Neural cell (in vitro differentiated cells): Measurements from ENCODE around the gene LRRC61. TPM values are rescaled to one million over a fixed set of nuclear protein-coding genes. Genes with fewer than 3 reads are reported as not detected.
"Not testable (repeated sequence)": the region's sequence is repeated elsewhere in the genome, so short reads cannot be mapped to it uniquely, and the experiment has no call there.

ENCODE experiments used
- H2AFZ ChIP-seq: fragments of 200-600, 300-800 bp; sonication (generic), shearing (Covaris generic); 2 replicates; pipeline ENCODE4 v1.6.0; 2014; ENCODE audit warnings: low read depth, mild to moderate bottlenecking, antibody characterized with exemption, low read length, moderate library complexity
- H3F3A ChIP-seq: fragments of 200-600 bp; shearing (Covaris generic); 2 replicates; pipeline ENCODE4 v1.6.1; 2016; ENCODE audit warnings: mild to moderate bottlenecking, moderate library complexity, mixed read lengths, antibody characterized with exemption, low read length; ENCODE audit not compliant: insufficient read depth, poor library complexity, severe bottlenecking
- H3K27ac ChIP-seq: fragments of 200-600, 300-800 bp; sonication (generic), shearing (Covaris generic); 2 replicates; pipeline ENCODE4 v1.5.1; 2014; ENCODE audit warnings: mild to moderate bottlenecking, low read length, moderate library complexity
- H3K27me3 ChIP-seq: fragments of 300-800, 200-600 bp; sonication (generic), shearing (Covaris generic); 2 replicates; pipeline ENCODE4 v1.6.0; 2014; ENCODE audit warnings: mild to moderate bottlenecking, low read depth, low read length, moderate library complexity; ENCODE audit not compliant: insufficient read depth
- H3K36me3 ChIP-seq: fragments of 300-800, 200-600 bp; sonication (generic), shearing (Covaris generic); 2 replicates; pipeline ENCODE4 v1.5.1; 2014; ENCODE audit warnings: mild to moderate bottlenecking, antibody characterized with exemption, low read length, moderate library complexity; ENCODE audit not compliant: insufficient read depth
- H3K4me2 ChIP-seq: fragments of 300-800, 200-600 bp; sonication (generic), shearing (Covaris generic); 2 replicates; pipeline ENCODE4 v1.6.0; 2014; ENCODE audit warnings: mild to moderate bottlenecking, low read length
- H3K4me3 ChIP-seq: fragments of 300-800, 200-600 bp; sonication (generic), shearing (Covaris generic); 2 replicates; pipeline ENCODE4 v1.5.1; 2014; ENCODE audit warnings: mild to moderate bottlenecking, low read length, moderate library complexity
- H3K79me2 ChIP-seq: fragments of 200-600 bp; shearing (Covaris generic); replicated peaks from 2 replicates; pipeline ENCODE4 v1.6.0; 2014; ENCODE audit warnings: mild to moderate bottlenecking, low read length, moderate library complexity; ENCODE audit not compliant: insufficient read depth
- H3K9ac ChIP-seq: fragments of 300-800, 200-600 bp; sonication (generic), shearing (Covaris generic); 2 replicates; pipeline ENCODE4 v1.6.1; 2016; ENCODE audit warnings: mild to moderate bottlenecking, low read length, mixed read lengths
- H3K9me2 ChIP-seq: fragments of 200-600 bp; shearing (Covaris generic); 2 replicates; pipeline ENCODE4 v1.6.1; 2016; ENCODE audit warnings: mild to moderate bottlenecking, low read length, mixed read lengths; ENCODE audit not compliant: insufficient read depth
- H3K9me3 ChIP-seq: fragments of 200-600, 300-800 bp; sonication (generic), shearing (Covaris generic); 2 replicates; pipeline ENCODE4 v1.6.1; 2016; ENCODE audit warnings: mild to moderate bottlenecking, mixed run types, low read length, moderate library complexity, mixed read lengths
- H4K20me1 ChIP-seq: fragments of 200-600 bp; shearing (Covaris generic); 2 replicates; pipeline ENCODE4 v1.6.1; 2016; ENCODE audit warnings: mild to moderate bottlenecking, mixed run types; ENCODE audit not compliant: insufficient read depth
- CTCF ChIP-seq: fragments of 450-650 bp; IDR thresholded peaks from 2 replicates; pipeline ENCODE4 v1.5.1; 2014; ENCODE audit warnings: antibody characterized with exemption, mild to moderate bottlenecking, moderate library complexity; ENCODE audit not compliant: poor library complexity, severe bottlenecking
- EP300 ChIP-seq: fragments of 450-650 bp; conservative IDR thresholded peaks from 2 replicates; pipeline ENCODE4 v1.6.1; 2014; ENCODE audit warnings: antibody characterized with exemption, mild to moderate bottlenecking, moderate library complexity; ENCODE audit not compliant: poor library complexity, severe bottlenecking
- EZH2 ChIP-seq: fragments of 200-600, 300-800 bp; shearing (Covaris generic), sonication (generic); IDR thresholded peaks from 2 replicates; pipeline ENCODE4 v1.6.1; 2014; ENCODE audit warnings: antibody characterized with exemption, low read length, borderline replicate concordance, mild to moderate bottlenecking; ENCODE audit not compliant: insufficient read depth, poor library complexity, severe bottlenecking
- MXI1 ChIP-seq: fragments of 450-650 bp; conservative IDR thresholded peaks from 2 replicates; pipeline ENCODE4 v1.6.1; 2014; ENCODE audit warnings: antibody characterized with exemption, mild to moderate bottlenecking; ENCODE audit not compliant: poor library complexity, severe bottlenecking
- POLR2AphosphoS5 ChIP-seq: IDR thresholded peaks from 2 replicates; pipeline ENCODE4 v1.6.1; 2012
- RAD21 ChIP-seq: fragments of 450-650 bp; conservative IDR thresholded peaks from 2 replicates; pipeline ENCODE4 v1.6.1; 2014; ENCODE audit warnings: antibody characterized with exemption, mild to moderate bottlenecking, moderate library complexity
- REST ChIP-seq: IDR thresholded peaks from 2 replicates; pipeline ENCODE4 v1.6.1; 2012; ENCODE audit warnings: borderline replicate concordance
- SMC3 ChIP-seq: fragments of 450-650 bp; conservative IDR thresholded peaks from 2 replicates; pipeline ENCODE4 v1.6.1; 2014; ENCODE audit warnings: antibody characterized with exemption, mild to moderate bottlenecking, moderate library complexity; ENCODE audit not compliant: poor library complexity
- TAF1 ChIP-seq: IDR thresholded peaks from 2 replicates; pipeline ENCODE4 v1.6.1; 2012; ENCODE audit warnings: low read depth
- polyA plus RNA-seq: library from polyadenylated mRNA; depleted of rRNA; stranded (reverse); fragments of >200 nt; gene quantifications from 2 replicates; pipeline ENCODE4 v1.2.3, GENCODE V29; 2014

The LRRC61 gene
- polyA plus RNA-seq, 1 donor from 2014 or later, result 5.0 TPM

GRCh38 chr7:150314639-150315239, 8.4 kb upstream of the LRRC61 start:
- H3K4me3 ChIP-seq, result no peak overlapping the region
- H4K20me1 ChIP-seq, result no peaks in the 10 kb centered on the region
- no peak overlapping the region for H3K4me2 ChIP-seq
- no peaks in the 10 kb centered on the region for H3K9me2 ChIP-seq
- no peak overlapping the region for H2AFZ ChIP-seq
- TF ChIP-seq EZH2 (no peak), CTCF (no peak), EP300 (no peak), TAF1 (no peak), MXI1 (no peak), REST (no peak), SMC3 (no peak), POLR2AphosphoS5 (no peak), RAD21 (no peak)
- H3K9ac ChIP-seq, result no peak overlapping the region
- no peaks in the 10 kb centered on the region for H3K27me3 ChIP-seq
- H3K79me2 ChIP-seq, result no peaks in the 10 kb centered on the region
- H3K36me3 ChIP-seq, result no peaks in the 10 kb centered on the region
- no peak overlapping the region for H3K27ac ChIP-seq
- H3K9me3 ChIP-seq, result no peaks in the 10 kb centered on the region
- H3F3A ChIP-seq, result no peaks in the 10 kb centered on the region

GRCh38 chr7:150316987-150317386, 6.2 kb upstream of the LRRC61 start:
- H4K20me1 ChIP-seq, result not testable (repeated sequence)

More at GRCh38 chr7:150316987-150317386, 6.2 kb upstream of the LRRC61 start:
- H3K9ac ChIP-seq, H3K4me3 ChIP-seq, H3K27ac ChIP-seq, H3K36me3 ChIP-seq, H3K9me3 ChIP-seq, H3K79me2 ChIP-seq, H3K27me3 ChIP-seq, H2AFZ ChIP-seq, H3F3A ChIP-seq, H3K9me2 ChIP-seq, H3K4me2 ChIP-seq: not testable (repeated sequence)
